Stimulated activated CD8-positive, alpha-beta memory T cell treated with anti-CD3 and anti-CD28 coated beads, Interleukin-4, amount 100 ng/mL, for 4 hours (primary cell): ENCODE results near the gene UBE4A.

Experiments used
- DNase-seq, 2 donors: peaks; one replicate each; pipeline ENCODE4 v3.0.0-alpha.2; 2020; ENCODE audit warnings: low read depth in 2 of 2, low spot score in 1 of 2

Gene UBE4A

GRCh38 chr11:118436639-118437207 lies 77.3 kb downstream of the UBE4A start:
- no peak for DNase-seq

- DNase-seq = no peak
Measured at GRCh38 chr11:118437208-118438125, 78.1 kb downstream of the UBE4A start.

DNA sequence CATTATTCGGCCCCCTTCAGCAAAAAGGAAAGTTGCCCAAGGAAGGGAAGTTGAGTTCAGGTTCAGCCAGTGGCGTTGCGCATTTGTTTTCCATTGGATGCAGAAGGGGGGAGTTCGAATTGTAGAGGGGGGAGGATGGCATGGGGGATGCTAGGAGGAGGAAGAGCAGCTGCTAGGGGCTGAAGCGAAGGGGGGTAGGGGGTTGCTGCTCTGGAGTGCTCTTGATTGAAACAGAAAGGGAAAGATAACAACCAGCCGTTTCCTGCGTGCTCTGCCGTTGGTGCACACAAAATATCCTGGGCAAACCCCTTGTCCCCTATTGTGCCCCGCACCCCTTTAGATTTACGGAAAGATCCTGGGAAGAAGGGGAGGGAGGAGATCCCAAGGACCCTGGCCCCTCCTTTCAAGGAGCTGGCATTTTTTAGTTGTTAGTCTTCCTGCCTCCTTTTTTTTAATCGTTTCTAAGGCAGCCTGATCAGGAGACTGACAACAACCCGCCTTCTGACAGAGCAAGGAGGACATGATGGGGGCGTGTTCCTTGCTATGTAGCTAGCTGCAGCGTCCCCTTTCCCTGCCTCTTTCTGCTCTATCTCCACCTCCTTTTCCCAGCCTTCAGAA lies 79.0 kb downstream of the UBE4A start:
- no peak for DNase-seq

DNA sequence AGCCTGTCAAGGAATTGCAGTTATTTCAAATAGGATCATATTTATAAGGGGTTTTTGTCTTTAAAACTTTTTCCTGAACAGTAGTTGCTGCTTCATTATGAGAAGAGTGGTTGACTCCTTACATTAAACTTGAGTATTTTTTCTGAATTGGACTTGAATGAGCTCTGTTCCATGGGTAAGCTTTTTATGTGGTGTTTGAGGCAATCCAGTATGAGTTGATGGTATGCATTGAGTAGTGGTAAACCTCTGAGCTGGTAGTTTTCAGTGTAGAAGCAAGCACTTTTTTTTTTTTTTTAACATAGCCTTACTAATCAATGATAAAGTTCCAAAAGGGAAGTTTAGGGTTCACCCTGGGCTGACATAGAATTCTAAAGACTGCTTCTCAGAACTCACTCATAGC lies 80.2 kb downstream of the UBE4A start:
- DNase-seq = no peak

DNA sequence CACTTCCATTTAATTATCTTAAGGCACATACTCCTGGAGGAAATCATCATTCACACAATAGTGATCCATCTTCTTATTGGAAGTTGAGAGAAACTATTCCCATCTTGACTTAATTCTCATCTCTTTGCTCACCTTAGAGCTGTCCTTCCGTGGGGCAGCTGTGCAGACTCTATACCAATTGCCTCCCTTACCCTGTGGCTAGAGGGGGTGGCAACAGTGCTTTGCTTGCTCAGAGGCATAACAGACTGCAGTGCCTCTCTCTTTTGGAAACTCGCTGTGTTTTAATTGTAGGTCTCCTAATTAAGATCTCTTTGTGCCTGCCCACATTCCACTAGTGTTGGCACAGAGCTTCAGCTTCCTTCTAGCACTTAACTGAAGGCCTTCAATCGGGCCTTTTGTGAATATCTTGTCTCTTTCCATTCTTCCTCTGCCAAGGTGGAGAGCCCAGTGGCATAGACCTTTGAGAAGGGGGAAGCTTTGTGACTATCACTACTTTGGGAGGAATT lies 82.4 kb downstream of the UBE4A start:
- no peak for DNase-seq

DNA sequence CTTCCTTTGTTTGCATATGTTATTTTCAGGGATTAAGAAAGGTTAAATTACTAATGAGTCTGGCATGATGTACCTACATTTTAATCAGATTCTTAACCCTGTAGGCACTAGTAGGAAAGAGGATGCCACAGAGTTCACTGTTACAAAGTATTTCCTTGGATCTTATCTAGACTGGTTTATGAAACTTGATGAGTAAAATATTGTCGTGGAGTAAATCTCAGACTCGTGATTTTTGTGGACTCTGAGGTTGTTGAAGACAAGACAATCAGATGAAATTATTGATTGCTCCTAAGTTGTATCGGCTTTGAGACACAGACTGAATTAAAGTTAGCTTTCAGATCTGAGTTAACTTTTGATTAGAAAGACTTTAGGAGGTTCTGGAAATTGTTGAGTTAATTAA lies 82.9 kb downstream of the UBE4A start:
- DNase-seq = no peak

- no peak for DNase-seq
Measured at GRCh38 chr11:118442908-118443589, 83.6 kb downstream of the UBE4A start.

DNA sequence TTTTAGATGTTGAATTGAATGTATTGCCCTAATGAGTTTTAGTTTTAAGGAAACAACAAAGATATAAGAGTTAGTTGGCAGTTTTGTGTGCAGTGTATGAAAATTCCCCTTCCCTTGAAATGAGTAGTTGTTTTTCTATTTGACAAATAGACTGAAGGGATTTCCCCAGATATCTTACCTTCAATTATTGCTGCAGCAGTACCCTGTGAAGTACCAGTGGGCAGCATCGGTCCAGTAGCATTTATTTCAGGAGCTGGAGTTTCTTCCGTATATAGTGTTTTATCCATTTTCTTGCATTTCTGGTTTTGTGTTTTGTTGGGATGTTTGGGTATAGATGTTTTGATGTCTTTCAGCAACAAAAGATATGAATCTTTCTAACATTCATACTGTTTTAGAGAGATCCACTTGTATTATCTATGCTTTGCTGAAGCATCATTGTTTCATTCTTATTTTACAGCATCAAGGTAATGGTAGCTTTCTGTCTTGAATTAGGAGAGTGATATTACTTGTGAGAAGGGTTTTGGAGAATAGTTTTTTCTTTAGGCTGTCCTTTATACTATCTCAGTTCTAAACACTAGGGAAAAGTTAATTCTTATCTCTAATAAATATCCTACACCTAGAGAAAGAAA lies 84.3 kb downstream of the UBE4A start:
- DNase-seq = no peak

DNA sequence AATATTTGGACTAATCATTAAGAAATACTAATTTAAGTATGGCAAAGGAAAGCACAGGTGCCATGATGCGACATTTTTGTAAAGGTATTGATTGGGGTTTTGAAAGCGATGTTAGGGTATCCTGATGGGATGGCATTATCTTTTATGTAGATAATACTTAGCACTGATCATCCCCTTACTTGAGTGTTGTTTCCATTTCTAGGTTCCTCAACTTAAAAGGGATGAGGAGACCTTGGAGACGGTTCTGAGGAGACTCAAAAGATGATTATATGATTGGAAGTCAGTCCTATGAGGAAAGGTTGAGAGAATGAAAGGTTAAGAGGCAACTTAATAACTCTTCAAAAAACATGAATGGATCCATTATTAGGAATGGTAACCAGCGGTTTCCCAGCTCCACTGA lies 88.0 kb downstream of the UBE4A start:
- DNase-seq = no peak

DNA sequence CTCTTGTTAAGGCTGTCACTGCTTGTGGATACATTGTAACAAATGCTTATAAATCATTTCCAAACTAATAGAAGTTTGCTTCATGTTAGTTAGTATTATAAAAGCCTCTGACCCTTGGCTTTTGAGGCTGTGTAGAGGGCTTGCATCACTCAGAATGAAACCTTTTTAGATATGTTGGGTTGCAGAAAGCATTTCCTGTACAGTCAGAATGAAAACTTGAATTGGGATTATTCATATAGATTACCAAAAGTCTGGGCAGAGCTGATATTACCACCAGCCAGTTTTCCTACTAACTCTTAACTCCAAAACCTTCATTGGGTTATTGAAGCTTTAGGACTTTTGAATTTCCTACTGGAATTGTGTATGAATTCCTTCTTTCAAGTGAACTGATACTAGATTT lies 88.9 kb downstream of the UBE4A start:
- no peak for DNase-seq
